HG03139 (cell line): Measurements from ENCODE around the gene PTK6.
"Not testable (repeated sequence)": the region's sequence is repeated elsewhere in the genome, so short reads cannot be mapped to it uniquely, and the experiment has no call there.

Experiments
- ATAC-seq: cut with Tn5 transposase; IDR thresholded peaks from one replicate; pipeline ENCODE4 v1.9.1; 2021; ENCODE audit not compliant: unreplicated experiment

The PTK6 gene

GRCh38 chr20:63517376-63518309 lies 19.5 kb downstream of the PTK6 start:
- no peak for ATAC-seq

GRCh38 chr20:63514520-63514919 lies 22.7 kb downstream of the PTK6 start:
- not testable (repeated sequence) for ATAC-seq

GRCh38 chr20:63513207-63513606 lies 24.0 kb downstream of the PTK6 start:
- no peak for ATAC-seq

- ATAC-seq = no peak
Observed at GRCh38 chr20:63509088-63509564, 28.1 kb downstream of the PTK6 start.

- ATAC-seq = no peak
Observed at GRCh38 chr20:63508072-63508768, 29.0 kb downstream of the PTK6 start.

GRCh38 chr20:63507083-63507743 lies 30.0 kb downstream of the PTK6 start:
- no peak for ATAC-seq

- no peak for ATAC-seq
Observed at GRCh38 chr20:63505723-63506122, 31.5 kb downstream of the PTK6 start.

- ATAC-seq = no peak
Observed at GRCh38 chr20:63505281-63505680, 31.9 kb downstream of the PTK6 start.

- ATAC-seq = no peak
Observed at GRCh38 chr20:63504642-63505041, 32.5 kb downstream of the PTK6 start.

GRCh38 chr20:63503524-63503923 lies 33.7 kb downstream of the PTK6 start:
- no peak for ATAC-seq

GRCh38 chr20:63502671-63503172 lies 34.5 kb downstream of the PTK6 start:
- ATAC-seq = no peak

GRCh38 chr20:63501818-63502670 lies 35.1 kb downstream of the PTK6 start:
- ATAC-seq = no peak

- ATAC-seq = no peak
Observed at GRCh38 chr20:63500902-63501817, 36.0 kb downstream of the PTK6 start.

GRCh38 chr20:63500151-63500901 lies 36.9 kb downstream of the PTK6 start:
- no peak for ATAC-seq

- no peak for ATAC-seq
Observed at GRCh38 chr20:63499338-63499969, 37.7 kb downstream of the PTK6 start.

- ATAC-seq = no peak
Observed at GRCh38 chr20:63498960-63499337, 38.2 kb downstream of the PTK6 start, which contains the start of gene EEF1A2. Gene EEF1A2, minus strand, starts transcription at chr20:63499083. Its CDS starts 1,320 bp downstream, at chr20:63497763.

GRCh38 chr20:63497946-63498935 lies 38.9 kb downstream of the PTK6 start:
- ATAC-seq = no peak
